Choroid plexus epithelial cell (primary cell): ENCODE results near the gene HOXB4.

Experiments
- DNase-seq: peaks from one replicate; pipeline ENCODE4 v3.0.0-alpha.2; 2010; ENCODE audit warnings: low read depth
- H3K4me3 ChIP-seq: 2 replicates; pipeline ENCODE4 v1.5.1; 2011; ENCODE audit warnings: low read depth, mild to moderate bottlenecking, control low read depth, low read length, moderate library complexity
- CTCF ChIP-seq: conservative IDR thresholded peaks from 2 replicates; pipeline ENCODE4 v1.5.1; 2011; ENCODE audit warnings: low read depth, mild to moderate bottlenecking, control low read depth, inconsistent platforms, low read length, moderate library complexity

HOXB4 gene

GRCh38 chr17:48553190-48553547, 25.0 kb downstream of the HOXB4 start:
- H3K4me3 ChIP-seq: no peak overlapping the region

GRCh38 chr17:48552466-48553189, 25.5 kb downstream of the HOXB4 start:
- no peak for TF ChIP-seq CTCF
- no peak for DNase-seq
- no peak overlapping the region for H3K4me3 ChIP-seq

More at GRCh38 chr17:48553190-48553547, 25.0 kb downstream of the HOXB4 start:
- no peak for TF ChIP-seq CTCF
- DNase-seq: no peak

- H3K4me3 ChIP-seq: no peak overlapping the region
- no peak for DNase-seq
- no peak for TF ChIP-seq CTCF
These were observed 26.3 kb downstream of the HOXB4 start for GRCh38 chr17:48551596-48552465.

- H3K4me3 ChIP-seq: no peak overlapping the region
- DNase-seq: no peak
- TF ChIP-seq CTCF: no peak
These were observed 27.0 kb downstream of the HOXB4 start for GRCh38 chr17:48551214-48551555.

GRCh38 chr17:48550502-48551213, 27.5 kb downstream of the HOXB4 start:
- no peak overlapping the region for H3K4me3 ChIP-seq
- DNase-seq: no peak
- no peak for TF ChIP-seq CTCF

- H3K4me3 ChIP-seq: no peak overlapping the region
- no peak for TF ChIP-seq CTCF
- no peak for DNase-seq
These were observed 28.1 kb downstream of the HOXB4 start for GRCh38 chr17:48549914-48550501.
